Keratinocyte (primary cell): ENCODE results near the gene S100A14. TPM values are rescaled to one million over a fixed set of nuclear protein-coding genes. Genes with fewer than 3 reads are reported as not detected.
"Not testable (repeated sequence)": the region's sequence is repeated elsewhere in the genome, so short reads cannot be mapped to it uniquely, and the experiment has no call there.

Source experiments
- DNase-seq: peaks from one replicate; pipeline ENCODE4 v3.0.0-alpha.2; 2011; ENCODE audit warnings: low read depth, missing footprints, low spot score
- FAIRE-seq: peaks from 2 replicates; lab custom pipeline; 2011; peaks lifted over from hg19 to GRCh38; lab: Jason Lieb, UNC
- H2AFZ ChIP-seq: 2 replicates; pipeline ENCODE4 v1.6.0; 2012; ENCODE audit warnings: low read length, control low read depth, inconsistent platforms; ENCODE audit not compliant: control insufficient read depth
- H3K27ac ChIP-seq: 2 replicates; pipeline ENCODE4 v1.5.1; 2011; ENCODE audit warnings: low read length; ENCODE audit not compliant: control insufficient read depth, insufficient read depth
- H3K27me3 ChIP-seq: 3 replicates; pipeline ENCODE4 v1.6.0; 2011; ENCODE audit warnings: low read length; ENCODE audit not compliant: control insufficient read depth, insufficient read depth; ENCODE audit errors: extremely low read depth
- H3K36me3 ChIP-seq, 2 experiments: 2 replicates in 1 of 2; 3 replicates in 1 of 2; pipeline ENCODE4 v1.5.1; 2011; ENCODE audit warnings: low read length in 2 of 2, mild to moderate bottlenecking in 1 of 2; ENCODE audit not compliant: control insufficient read depth in 2 of 2, insufficient read depth in 2 of 2; ENCODE audit errors: extremely low read depth in 1 of 2
- H3K4me1 ChIP-seq: 3 replicates; pipeline ENCODE4 v1.5.1; 2011; ENCODE audit warnings: low read length; ENCODE audit not compliant: control insufficient read depth, insufficient read depth; ENCODE audit errors: extremely low read depth
- H3K4me2 ChIP-seq: 3 replicates; pipeline ENCODE4 v1.6.0; 2011; ENCODE audit warnings: low read depth, low read length; ENCODE audit not compliant: control insufficient read depth, insufficient read depth; ENCODE audit errors: extremely low read depth
- H3K4me3 ChIP-seq, 3 experiments: fragments of 200-600 bp in 1 of 3; sonication (generic) in 1 of 3; 2 replicates in 2 of 3; 3 replicates in 1 of 3; pipeline ENCODE4 v1.5.1; 2011 to 2016; ENCODE audit warnings: low read length in 3 of 3, mild to moderate bottlenecking in 3 of 3, control low read depth in 2 of 3, inconsistent platforms in 1 of 3, low read depth in 1 of 3, mixed read lengths in 1 of 3, mixed run types in 1 of 3, moderate library complexity in 1 of 3; ENCODE audit not compliant: control insufficient read depth in 2 of 3, insufficient read depth in 2 of 3; ENCODE audit errors: extremely low read depth in 1 of 3
- H3K79me2 ChIP-seq: 2 replicates; pipeline ENCODE4 v1.6.0; 2012; ENCODE audit warnings: low read length; ENCODE audit not compliant: control insufficient read depth, insufficient read depth
- H3K9ac ChIP-seq: 3 replicates; pipeline ENCODE4 v1.6.0; 2011; ENCODE audit warnings: low read length; ENCODE audit not compliant: control insufficient read depth, insufficient read depth; ENCODE audit errors: extremely low read depth
- H3K9me1 ChIP-seq: 3 replicates; pipeline ENCODE4 v1.6.0; 2011; ENCODE audit warnings: low read length; ENCODE audit not compliant: control insufficient read depth, insufficient read depth; ENCODE audit errors: extremely low read depth
- H3K9me3 ChIP-seq: 2 replicates; pipeline ENCODE4 v1.5.1; 2012; ENCODE audit warnings: low read depth, low read length; ENCODE audit not compliant: control insufficient read depth
- H4K20me1 ChIP-seq: 3 replicates; pipeline ENCODE4 v1.6.0; 2011; ENCODE audit warnings: low read length; ENCODE audit not compliant: control insufficient read depth, insufficient read depth; ENCODE audit errors: extremely low read depth
- EZH2 ChIP-seq: IDR thresholded peaks from one replicate; pipeline ENCODE4 v1.6.1; 2012; ENCODE audit warnings: inconsistent platforms, mild to moderate bottlenecking, low read length, moderate library complexity
- dilution Hi-C: fragments of 300-500 bp; cut with MboI; formaldehyde crosslinking; loops from one replicate; pipeline ENCODE4 v1.7.0; 2020; ENCODE audit warnings: low sequenced_read_pairs; ENCODE audit not compliant: extremely low pct_ligation_motif_present
- polyA plus RNA-seq, 5 experiments: library from polyadenylated mRNA; depleted of rRNA in 3 of 5; stranded (reverse) in 3 of 5; stranded (forward) in 1 of 5; unstranded in 1 of 5; fragments of >200 nt; gene quantifications; 1 replicate in 1 of 5; 2 replicates in 3 of 5; 3 replicates in 1 of 5; pipeline versions ENCODE4 v1.2.1 to v1.2.3, GENCODE V29; 2011 to 2012; ENCODE audit warnings: missing spikeins in 2 of 5, low read depth in 1 of 5, low replicate concordance in 1 of 5
- TF ChIP-seq, protein P1 (sequence below), 3 experiments: IDR thresholded peaks in 1 of 3; conservative IDR thresholded peaks in 1 of 3; optimal IDR thresholded peaks in 1 of 3; 2 replicates in 2 of 3; 3 replicates in 1 of 3; pipeline versions ENCODE3 to v1.5.1; 2011; ENCODE audit warnings: low read length in 3 of 3, mild to moderate bottlenecking in 3 of 3, moderate library complexity in 2 of 3, control low read depth in 1 of 3, inconsistent platforms in 1 of 3; ENCODE audit not compliant: insufficient read depth in 2 of 3; ENCODE audit errors: extremely low read depth in 1 of 3

Gene S100A14
- polyA plus RNA-seq, 1 donor (not counting 4 experiments of a cell fraction or from before 2014, with no cell fraction given), result 1,394 TPM

DNA sequence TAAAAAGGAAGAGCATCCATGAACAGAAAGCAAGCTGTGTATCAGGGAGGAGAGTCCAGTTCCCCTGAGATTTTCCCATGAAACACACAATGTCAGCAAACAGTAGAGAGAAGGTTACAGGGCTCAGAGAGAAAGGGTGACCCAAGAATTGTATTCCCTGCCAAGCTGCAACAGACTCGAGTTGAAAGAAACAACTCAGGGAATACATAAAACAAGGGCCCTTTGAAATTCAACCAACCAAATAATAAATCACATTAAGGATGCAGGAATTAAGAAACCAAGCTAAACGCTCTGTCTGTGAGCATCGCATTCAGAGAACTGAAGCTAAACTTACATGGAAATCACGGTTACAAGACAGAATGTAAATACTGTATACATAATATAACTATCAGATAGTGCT, 23.4 kb downstream of the S100A14 start:
- no peak overlapping the region for H3K9ac ChIP-seq
- no peak overlapping the region for H3K4me2 ChIP-seq
- TF ChIP-seq, protein P1, sequence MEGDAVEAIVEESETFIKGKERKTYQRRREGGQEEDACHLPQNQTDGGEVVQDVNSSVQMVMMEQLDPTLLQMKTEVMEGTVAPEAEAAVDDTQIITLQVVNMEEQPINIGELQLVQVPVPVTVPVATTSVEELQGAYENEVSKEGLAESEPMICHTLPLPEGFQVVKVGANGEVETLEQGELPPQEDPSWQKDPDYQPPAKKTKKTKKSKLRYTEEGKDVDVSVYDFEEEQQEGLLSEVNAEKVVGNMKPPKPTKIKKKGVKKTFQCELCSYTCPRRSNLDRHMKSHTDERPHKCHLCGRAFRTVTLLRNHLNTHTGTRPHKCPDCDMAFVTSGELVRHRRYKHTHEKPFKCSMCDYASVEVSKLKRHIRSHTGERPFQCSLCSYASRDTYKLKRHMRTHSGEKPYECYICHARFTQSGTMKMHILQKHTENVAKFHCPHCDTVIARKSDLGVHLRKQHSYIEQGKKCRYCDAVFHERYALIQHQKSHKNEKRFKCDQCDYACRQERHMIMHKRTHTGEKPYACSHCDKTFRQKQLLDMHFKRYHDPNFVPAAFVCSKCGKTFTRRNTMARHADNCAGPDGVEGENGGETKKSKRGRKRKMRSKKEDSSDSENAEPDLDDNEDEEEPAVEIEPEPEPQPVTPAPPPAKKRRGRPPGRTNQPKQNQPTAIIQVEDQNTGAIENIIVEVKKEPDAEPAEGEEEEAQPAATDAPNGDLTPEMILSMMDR (optimal IDR thresholded peaks at IDR 0.05 in 1 of 3, IDR thresholded peaks at IDR 0.05 in 1 of 3, conservative IDR thresholded peaks at IDR 0.05 in 1 of 3; ENCODE audit: extremely low read depth in 1 of 3, insufficient read depth in 2 of 3, low read length in 3 of 3), result no peak
- TF ChIP-seq EZH2, result no peak
- dilution Hi-C loops, result no loop called here
- no peaks in the 10 kb centered on the region for H3K27me3 ChIP-seq
- H4K20me1 ChIP-seq, result no peaks in the 10 kb centered on the region
- H3K27ac ChIP-seq, result no peak overlapping the region
- H3K9me1 ChIP-seq, result no peaks in the 10 kb centered on the region
- peaks cover 3% of the 10 kb centered on the region for H3K4me1 ChIP-seq
- no peak overlapping the region for H2AFZ ChIP-seq
- no peaks in the 10 kb centered on the region for H3K36me3 ChIP-seq
- H3K4me3 ChIP-seq, result no peak overlapping the region
- no peaks in the 10 kb centered on the region for H3K79me2 ChIP-seq
- FAIRE-seq (no peak), DNase-seq (no peak)
- no peaks in the 10 kb centered on the region for H3K9me3 ChIP-seq

DNA sequence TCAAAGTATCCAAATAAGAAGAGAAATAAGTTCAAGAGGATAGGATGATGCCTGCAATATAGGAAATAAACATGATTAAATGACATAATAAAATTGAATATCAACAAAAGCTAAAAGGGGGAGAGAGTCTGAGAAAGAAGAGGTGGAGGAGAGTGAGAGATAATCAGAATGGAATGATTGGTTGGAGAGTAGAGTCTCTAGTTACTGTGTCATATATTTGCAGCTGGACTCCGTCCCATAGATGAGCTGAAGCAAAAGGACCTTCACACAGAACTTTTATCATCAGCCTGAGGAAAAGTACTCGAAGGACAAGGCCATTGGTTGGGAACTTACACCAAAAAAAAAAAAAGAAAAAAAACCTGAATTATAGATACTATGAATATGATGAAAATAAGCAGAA, 27.6 kb downstream of the S100A14 start:
- DNase-seq (no peak), FAIRE-seq (no peak)
- no peaks in the 10 kb centered on the region for H3K9me1 ChIP-seq
- H3K9ac ChIP-seq, result no peak overlapping the region
- H3K36me3 ChIP-seq, result no peaks in the 10 kb centered on the region
- no peaks in the 10 kb centered on the region for H3K79me2 ChIP-seq
- H3K27ac ChIP-seq, result no peak overlapping the region
- dilution Hi-C loops, result no loop called here
- no peak overlapping the region for H3K4me3 ChIP-seq
- H3K4me1 ChIP-seq, result peaks cover 7% of the 10 kb centered on the region
- no peak overlapping the region for H3K4me2 ChIP-seq
- H4K20me1 ChIP-seq, result no peaks in the 10 kb centered on the region
- no peaks in the 10 kb centered on the region for H3K9me3 ChIP-seq
- no peaks in the 10 kb centered on the region for H3K27me3 ChIP-seq
- no peak overlapping the region for H2AFZ ChIP-seq
- TF ChIP-seq, protein P1 (optimal IDR thresholded peaks at IDR 0.05 in 1 of 3, IDR thresholded peaks at IDR 0.05 in 1 of 3, conservative IDR thresholded peaks at IDR 0.05 in 1 of 3; ENCODE audit: extremely low read depth in 1 of 3, insufficient read depth in 2 of 3, low read length in 3 of 3), result no peak
- no peak for TF ChIP-seq EZH2

DNA sequence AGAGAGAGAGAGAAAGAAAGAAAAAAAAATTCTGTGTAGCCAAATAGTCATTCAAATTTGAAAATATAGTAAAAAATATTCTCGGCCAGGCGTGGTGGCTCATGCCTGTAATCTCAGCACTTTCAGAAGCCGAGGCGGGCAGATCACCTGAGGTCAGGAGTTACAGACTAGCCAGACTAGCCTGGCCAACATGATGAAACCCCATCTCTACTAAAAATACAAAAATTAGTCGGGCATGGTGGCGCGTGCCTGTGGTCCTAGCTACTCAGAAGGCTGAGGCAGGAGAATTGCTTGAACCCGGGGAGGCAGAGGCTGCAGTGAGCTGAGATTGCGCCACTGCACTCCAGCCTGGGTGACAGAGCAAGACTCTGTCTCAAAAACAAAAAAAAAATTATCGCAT, 28.1 kb downstream of the S100A14 start:
- H2AFZ ChIP-seq, H3K79me2 ChIP-seq, H3K9me3 ChIP-seq, dilution Hi-C loops, H3K4me3 ChIP-seq, H3K27me3 ChIP-seq, H3K36me3 ChIP-seq, H3K27ac ChIP-seq, H3K4me1 ChIP-seq, H3K4me2 ChIP-seq, H3K9ac ChIP-seq, DNase-seq, FAIRE-seq, H4K20me1 ChIP-seq, H3K9me1 ChIP-seq: not testable (repeated sequence)
